Peyer's patch (tissue), 4 donors: ENCODE data around the gene HADHA.

Experiments
- CTCF ChIP-seq, 6 experiments: fragments of 450-650 bp in 4 of 6; fragments of 200-600 bp in 2 of 6; sonication (generic) in 1 of 6; IDR thresholded peaks; one replicate each; pipeline ENCODE4 v1.5.1; 2017 to 2019; ENCODE audit warnings: antibody characterized with exemption in 6 of 6, mild to moderate bottlenecking in 3 of 6, moderate library complexity in 1 of 6
- POLR2A ChIP-seq, 2 donors: fragments of 450-650 bp; IDR thresholded peaks; one replicate each; pipeline ENCODE4 v1.5.1; 2017; ENCODE audit warnings: antibody characterized with exemption in 2 of 2, mild to moderate bottlenecking in 2 of 2, moderate library complexity in 2 of 2

- TF ChIP-seq POLR2A (IDR thresholded peaks at IDR 0.05) = no peak
- no peak for TF ChIP-seq CTCF (IDR thresholded peaks at IDR 0.05)
Measured at GRCh38 chr2:26203906-26204305, 40.5 kb downstream of the HADHA start.
